ENCODE measurements around the gene IFT57. TPM values are rescaled to one million over a fixed set of nuclear protein-coding genes. Genes with fewer than 3 reads are reported as not detected.
"Not testable (repeated sequence)": the region's sequence is repeated elsewhere in the genome, so short reads cannot be mapped to it uniquely, and the experiment has no call there.

The IFT57 gene
- total and polyA plus RNA-seq, 2 donors from 2014 or later, result 64.0 to 70.4 TPM

- Histone ChIP-seq H3K27ac (ENCODE audit: low read depth in 2 of 2, low read length in 2 of 2) (no peak overlapping the region), H3K4me1 (ENCODE audit: control insufficient read depth in 2 of 3, insufficient read depth in 2 of 3, low read depth in 1 of 3, low read length in 3 of 3) (no peaks in the 10 kb centered on the region), H3K27me3 (ENCODE audit: control insufficient read depth, insufficient read depth, low read length) (no peaks in the 10 kb centered on the region), H3K36me3 (ENCODE audit: control insufficient read depth in 2 of 3, insufficient read depth in 3 of 3, low read length in 3 of 3) (no peaks in the 10 kb centered on the region), H3K9me3 (ENCODE audit: control insufficient read depth in 2 of 3, insufficient read depth in 1 of 3, low read length in 3 of 3) (no peaks in the 10 kb centered on the region), H3K4me3 (ENCODE audit: low read length in 3 of 3) (no peak overlapping the region), H3K9ac (ENCODE audit: low read length in 3 of 3) (no peak overlapping the region)
- FAIRE-seq (no peak), DNase-seq (no peak)
- no peak for TF ChIP-seq CTCF (IDR thresholded peaks at IDR 0.05; ENCODE audit: borderline replicate concordance, extremely low read depth, insufficient read depth)
- intact Hi-C loops (cut with DNase I), result no loop called here
These were observed 65.8 kb downstream of the IFT57 start for GRCh38 chr3:108156312-108156853.

GRCh38 chr3:108155642-108156041 is 66.6 kb downstream of the IFT57 start:
- H3K4me1 ChIP-seq (ENCODE audit: control insufficient read depth in 2 of 3, insufficient read depth in 2 of 3, low read depth in 1 of 3, low read length in 3 of 3); FAIRE-seq; H3K27ac ChIP-seq (ENCODE audit: low read depth in 2 of 2, low read length in 2 of 2); H3K4me3 ChIP-seq (ENCODE audit: low read length in 3 of 3); intact Hi-C loops (cut with DNase I); H3K9me3 ChIP-seq (ENCODE audit: control insufficient read depth in 2 of 3, insufficient read depth in 1 of 3, low read length in 3 of 3); H3K27me3 ChIP-seq (ENCODE audit: control insufficient read depth, insufficient read depth, low read length); DNase-seq; H3K36me3 ChIP-seq (ENCODE audit: control insufficient read depth in 2 of 3, insufficient read depth in 3 of 3, low read length in 3 of 3); H3K9ac ChIP-seq (ENCODE audit: low read length in 3 of 3): not testable (repeated sequence)

- no peaks in the 10 kb centered on the region for H3K9me3 ChIP-seq (ENCODE audit: control insufficient read depth in 2 of 3, insufficient read depth in 1 of 3, low read length in 3 of 3)
- H3K4me3 ChIP-seq (ENCODE audit: low read length in 3 of 3), result no peak overlapping the region
- H3K9ac ChIP-seq (ENCODE audit: low read length in 3 of 3), result no peak overlapping the region
- DNase-seq (peak in 2 of 5 donors; percentile 10 to 48), FAIRE-seq (no peak)
- intact Hi-C loops (cut with DNase I), result no loop called here
- peak; percentile 47 for TF ChIP-seq CTCF (IDR thresholded peaks at IDR 0.05; ENCODE audit: borderline replicate concordance, extremely low read depth, insufficient read depth)
- H3K27ac ChIP-seq (ENCODE audit: low read depth in 2 of 2, low read length in 2 of 2), result no peak overlapping the region
- no peaks in the 10 kb centered on the region for H3K36me3 ChIP-seq (ENCODE audit: control insufficient read depth in 2 of 3, insufficient read depth in 3 of 3, low read length in 3 of 3)
- H3K4me1 ChIP-seq (ENCODE audit: control insufficient read depth in 2 of 3, insufficient read depth in 2 of 3, low read depth in 1 of 3, low read length in 3 of 3), result no peaks in the 10 kb centered on the region
- H3K27me3 ChIP-seq (ENCODE audit: control insufficient read depth, insufficient read depth, low read length), result no peaks in the 10 kb centered on the region
These were observed 68.7 kb downstream of the IFT57 start for GRCh38 chr3:108153451-108153981.

- Histone ChIP-seq H3K36me3 (ENCODE audit: control insufficient read depth in 2 of 3, insufficient read depth in 3 of 3, low read length in 3 of 3) (no peaks in the 10 kb centered on the region), H3K9ac (ENCODE audit: low read length in 3 of 3) (no peak overlapping the region), H3K9me3 (ENCODE audit: control insufficient read depth in 2 of 3, insufficient read depth in 1 of 3, low read length in 3 of 3) (no peaks in the 10 kb centered on the region), H3K4me3 (ENCODE audit: low read length in 3 of 3) (no peak overlapping the region), H3K27ac (ENCODE audit: low read depth in 2 of 2, low read length in 2 of 2) (no peak overlapping the region), H3K27me3 (ENCODE audit: control insufficient read depth, insufficient read depth, low read length) (no peaks in the 10 kb centered on the region), H3K4me1 (ENCODE audit: control insufficient read depth in 2 of 3, insufficient read depth in 2 of 3, low read depth in 1 of 3, low read length in 3 of 3) (no peaks in the 10 kb centered on the region)
- FAIRE-seq (no peak), DNase-seq (no peak)
- intact Hi-C loops (cut with DNase I), result no loop called here
- no peak for TF ChIP-seq CTCF (IDR thresholded peaks at IDR 0.05; ENCODE audit: borderline replicate concordance, extremely low read depth, insufficient read depth)
These were observed 70.0 kb downstream of the IFT57 start for GRCh38 chr3:108152274-108152673.
